Fibroblast of lung (primary cell): ENCODE measurements around the gene SLC6A5.
A peak's percentile ranks its signal among the peaks of the same experiment; 100 is the strongest.

ENCODE experiments used
- CTCF ChIP-seq, 2 donors: IDR thresholded peaks in 1 of 2; conservative IDR thresholded peaks in 1 of 2; 1 replicate in 1 of 2; 2 replicates in 1 of 2; pipeline ENCODE4 v1.5.1; 2011 to 2012; ENCODE audit warnings: low read length in 2 of 2, control low read depth in 1 of 2, inconsistent platforms in 1 of 2, low read depth in 1 of 2, mild to moderate bottlenecking in 1 of 2
- EZH2 ChIP-seq: IDR thresholded peaks from 2 replicates; pipeline ENCODE4 v1.5.1; 2012; ENCODE audit warnings: low read length, control low read depth, mild to moderate bottlenecking; ENCODE audit errors: missing control alignments

- TF ChIP-seq EZH2, result no peak
- peak; percentile 18 to 31 for TF ChIP-seq CTCF (conservative IDR thresholded peaks at IDR 0.05 in 1 of 2, IDR thresholded peaks at IDR 0.05 in 1 of 2; ENCODE audit: low read depth in 1 of 2, low read length in 2 of 2)
These were observed 73.2 kb downstream of the SLC6A5 start for GRCh38 chr11:20672575-20672974.
